ENCODE data around the gene CAP1. TPM values are rescaled to one million over a fixed set of nuclear protein-coding genes. Genes with fewer than 3 reads are reported as not detected.

Gene CAP1
- total RNA-seq, 1 donor, result 671 TPM

GRCh38 chr1:40092706-40093639 lies 52.4 kb downstream of the CAP1 start:
- peak; percentile 73 for DNase-seq (ENCODE audit: low read depth)
- TF ChIP-seq, protein P1, sequence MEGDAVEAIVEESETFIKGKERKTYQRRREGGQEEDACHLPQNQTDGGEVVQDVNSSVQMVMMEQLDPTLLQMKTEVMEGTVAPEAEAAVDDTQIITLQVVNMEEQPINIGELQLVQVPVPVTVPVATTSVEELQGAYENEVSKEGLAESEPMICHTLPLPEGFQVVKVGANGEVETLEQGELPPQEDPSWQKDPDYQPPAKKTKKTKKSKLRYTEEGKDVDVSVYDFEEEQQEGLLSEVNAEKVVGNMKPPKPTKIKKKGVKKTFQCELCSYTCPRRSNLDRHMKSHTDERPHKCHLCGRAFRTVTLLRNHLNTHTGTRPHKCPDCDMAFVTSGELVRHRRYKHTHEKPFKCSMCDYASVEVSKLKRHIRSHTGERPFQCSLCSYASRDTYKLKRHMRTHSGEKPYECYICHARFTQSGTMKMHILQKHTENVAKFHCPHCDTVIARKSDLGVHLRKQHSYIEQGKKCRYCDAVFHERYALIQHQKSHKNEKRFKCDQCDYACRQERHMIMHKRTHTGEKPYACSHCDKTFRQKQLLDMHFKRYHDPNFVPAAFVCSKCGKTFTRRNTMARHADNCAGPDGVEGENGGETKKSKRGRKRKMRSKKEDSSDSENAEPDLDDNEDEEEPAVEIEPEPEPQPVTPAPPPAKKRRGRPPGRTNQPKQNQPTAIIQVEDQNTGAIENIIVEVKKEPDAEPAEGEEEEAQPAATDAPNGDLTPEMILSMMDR (IDR thresholded peaks at IDR 0.05; ENCODE audit: insufficient read depth, low read depth, low read length), result no peak
- no peak overlapping the region for H3K4me3 ChIP-seq (ENCODE audit: low read depth, low read length)

DNA sequence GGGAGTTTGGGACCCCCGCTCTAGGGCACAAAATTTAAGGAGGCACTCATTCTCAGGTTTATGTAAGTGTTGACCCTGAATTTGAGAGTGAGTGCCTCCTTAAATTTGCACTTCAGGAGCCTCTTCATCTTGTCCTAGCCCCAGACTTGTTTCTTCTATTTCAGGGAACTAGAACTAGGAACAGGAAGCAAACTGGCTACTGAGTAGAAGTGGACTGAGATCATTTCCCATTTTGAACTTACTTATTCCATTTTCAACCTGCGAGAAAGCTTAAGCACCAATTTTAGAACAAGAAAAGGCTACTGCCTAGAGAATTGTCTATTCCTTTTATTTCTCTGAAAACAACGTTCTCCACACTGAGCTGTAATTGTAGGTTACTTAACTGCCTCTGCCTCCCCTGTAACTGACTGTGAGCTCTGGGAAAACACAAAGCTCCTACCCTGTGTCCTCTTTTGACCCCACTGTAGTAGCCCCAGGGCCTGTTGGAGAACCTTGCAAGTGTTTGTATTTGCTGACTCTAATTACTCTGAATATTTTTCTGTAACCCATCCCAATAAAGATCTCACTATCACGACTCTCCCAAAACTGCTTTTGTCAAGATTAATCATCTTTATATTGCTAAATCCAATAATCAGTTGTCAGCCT lies 54.1 kb downstream of the CAP1 start:
- TF ChIP-seq, protein P1 (IDR thresholded peaks at IDR 0.05; ENCODE audit: insufficient read depth, low read depth, low read length), result no peak
- no peak for DNase-seq (ENCODE audit: low read depth)
- H3K4me3 ChIP-seq (ENCODE audit: low read depth, low read length), result no peak overlapping the region

- H3K4me3 ChIP-seq (ENCODE audit: low read depth, low read length), result no peak overlapping the region
- DNase-seq (ENCODE audit: low read depth), result no peak
- TF ChIP-seq, protein P1 (IDR thresholded peaks at IDR 0.05; ENCODE audit: insufficient read depth, low read depth, low read length), result no peak
Observed at GRCh38 chr1:40095806-40096205, 55.3 kb downstream of the CAP1 start.

DNA sequence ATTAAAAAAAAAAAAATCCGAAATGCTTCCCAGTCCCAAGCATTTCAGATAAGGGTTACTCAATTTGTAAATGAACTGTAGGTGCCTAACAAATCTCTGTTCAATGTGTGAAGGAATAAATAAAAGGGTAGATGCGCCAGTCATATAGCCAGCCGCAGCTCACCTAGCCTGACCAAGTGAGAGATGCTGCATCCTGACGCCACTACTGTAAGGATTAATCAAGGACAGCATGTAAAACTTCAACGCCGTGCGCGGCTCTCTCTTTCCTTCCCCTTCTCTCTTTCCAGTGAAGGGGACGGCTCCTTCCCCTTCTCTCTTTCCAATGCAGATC lies 56.1 kb downstream of the CAP1 start:
- DNase-seq (ENCODE audit: low read depth), result no peak
- peak overlapping the region; percentile 92 for H3K4me3 ChIP-seq (ENCODE audit: low read depth, low read length)
- TF ChIP-seq, protein P1 (IDR thresholded peaks at IDR 0.05; ENCODE audit: insufficient read depth, low read depth, low read length), result no peak

DNA sequence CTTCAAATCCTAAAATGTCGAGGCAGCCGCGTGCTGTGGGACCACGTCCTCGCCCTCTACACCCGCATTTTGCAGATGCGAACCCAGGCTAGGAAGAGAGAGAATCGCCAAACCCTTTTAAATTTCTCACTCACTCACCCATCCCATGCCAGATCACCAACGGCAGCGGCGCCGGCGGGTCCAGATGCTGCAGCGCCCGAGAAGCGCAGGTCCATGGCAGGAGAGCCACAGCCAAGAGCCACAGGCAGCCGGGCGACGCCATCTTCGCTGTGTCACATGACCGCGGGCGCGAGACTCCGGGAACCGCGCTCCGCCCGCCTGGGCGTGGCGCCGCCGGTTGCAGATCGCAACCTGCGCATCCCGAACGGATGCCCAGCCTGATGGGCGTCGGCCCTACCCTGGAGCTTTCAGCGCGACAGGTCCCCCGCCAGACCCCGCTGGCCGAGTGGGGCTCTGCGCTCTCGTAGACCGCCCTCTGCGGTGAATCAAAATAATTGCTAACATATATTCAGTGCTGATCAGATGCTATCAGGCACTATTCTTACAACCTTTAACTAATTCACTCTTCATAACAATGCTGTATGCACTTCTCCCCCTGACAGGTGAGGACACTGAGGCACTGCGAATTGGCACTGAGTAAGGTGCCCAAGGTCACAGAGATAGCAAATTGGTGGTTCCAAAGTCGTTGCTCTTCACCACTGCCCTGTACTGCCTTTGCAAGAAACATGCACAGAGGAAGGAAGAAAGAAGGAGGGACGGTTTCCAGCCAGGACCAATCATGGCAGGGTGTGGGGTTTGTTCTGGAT lies 56.7 kb downstream of the CAP1 start, which contains the start of gene PPT1:
PPT1 (minus strand) TSS at position 276 of the 806 bp plus-strand sequence; CDS start at position 262, 14 bp downstream.
- peak within 1 kb of the TSS; percentile 92 for H3K4me3 ChIP-seq (ENCODE audit: low read depth, low read length)
- peak; percentile 64 for DNase-seq (ENCODE audit: low read depth)
- TF ChIP-seq, protein P1 (IDR thresholded peaks at IDR 0.05; ENCODE audit: insufficient read depth, low read depth, low read length), result no peak

DNA sequence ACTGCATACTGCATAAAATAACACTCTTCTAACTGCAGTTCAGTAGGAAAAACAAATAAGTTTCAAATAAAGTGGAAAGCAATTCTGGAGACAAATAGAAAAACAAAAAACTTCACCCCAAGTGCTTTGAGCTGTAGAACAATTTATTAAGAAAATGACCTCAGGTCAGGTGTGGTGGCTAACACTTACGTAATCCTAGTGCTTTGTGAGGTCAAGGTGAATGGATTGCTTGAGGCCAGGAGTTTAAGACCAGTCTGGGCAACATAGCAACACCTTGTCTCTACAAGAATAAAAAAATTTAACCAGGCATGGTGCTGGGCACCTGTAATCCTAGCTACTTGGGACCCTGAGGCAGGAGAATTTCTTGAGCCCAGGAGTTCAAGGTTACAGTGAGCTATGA lies 61.5 kb downstream of the CAP1 start:
- TF ChIP-seq, protein P1 (IDR thresholded peaks at IDR 0.05; ENCODE audit: insufficient read depth, low read depth, low read length), result no peak
- no peak for DNase-seq (ENCODE audit: low read depth)
- H3K4me3 ChIP-seq (ENCODE audit: low read depth, low read length), result no peak overlapping the region

All from fibroblast of villous mesenchyme (primary cell).